Neuron (in vitro differentiated cells): Measurements from ENCODE around the gene PDPK1.
"Not testable (repeated sequence)": the region's sequence is repeated elsewhere in the genome, so short reads cannot be mapped to it uniquely, and the experiment has no call there.

ENCODE experiments used
- H2AFZ ChIP-seq: one replicate; pipeline ENCODE4 v1.6.1; 2013; ENCODE audit warnings: low read depth, mild to moderate bottlenecking, inconsistent platforms, low read length, moderate library complexity
- H3K27me3 ChIP-seq: one replicate; pipeline ENCODE4 v1.6.1; 2013; ENCODE audit warnings: low read length; ENCODE audit not compliant: insufficient read depth
- H3K36me3 ChIP-seq: one replicate; pipeline ENCODE4 v1.6.1; 2013; ENCODE audit warnings: low read length; ENCODE audit not compliant: insufficient read depth
- H3K4me1 ChIP-seq: one replicate; pipeline ENCODE4 v1.6.1; 2013; ENCODE audit warnings: low read length; ENCODE audit not compliant: insufficient read depth
- H3K4me3 ChIP-seq: 2 replicates; pipeline ENCODE4 v1.5.1; 2013; ENCODE audit warnings: mild to moderate bottlenecking, low read length, moderate library complexity
- H3K9me3 ChIP-seq: one replicate; pipeline ENCODE4 v1.6.1; 2013; ENCODE audit warnings: low read length

Gene PDPK1

DNA sequence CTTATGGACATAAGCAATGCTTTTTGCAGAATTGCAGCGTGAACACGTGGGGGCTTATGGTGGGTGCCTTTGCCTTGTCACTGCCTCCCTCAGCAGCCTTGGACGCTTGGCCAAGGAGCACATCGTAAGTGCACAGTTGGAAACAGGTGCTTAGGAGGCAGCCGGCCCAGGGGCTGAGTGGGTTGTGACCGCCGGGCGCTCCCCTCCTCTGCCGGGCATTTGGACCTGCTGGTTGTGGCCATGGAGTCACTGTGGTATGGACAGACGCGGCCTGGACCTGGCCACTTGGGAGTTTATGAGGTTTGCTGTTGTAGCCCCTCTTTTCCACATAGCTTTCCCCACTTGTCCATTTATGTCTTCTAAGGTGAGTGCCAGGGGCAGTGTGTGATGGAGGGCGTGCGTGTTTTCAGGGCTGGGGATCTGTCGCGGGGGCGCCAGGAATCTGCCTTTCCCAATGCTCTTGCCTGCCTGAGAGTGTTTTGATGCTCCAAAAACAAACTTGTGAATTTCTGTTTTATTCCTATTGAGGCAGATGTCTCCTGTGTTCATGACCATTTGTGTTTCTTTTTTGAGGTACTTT lies 49.2 kb downstream of the PDPK1 start:
- Histone ChIP-seq H2AFZ (no peak overlapping the region), H3K9me3 (no peaks in the 10 kb centered on the region), H3K36me3 (peaks cover 32% of the 10 kb centered on the region), H3K4me3 (no peak overlapping the region), H3K4me1 (no peaks in the 10 kb centered on the region), H3K27me3 (no peaks in the 10 kb centered on the region)

DNA sequence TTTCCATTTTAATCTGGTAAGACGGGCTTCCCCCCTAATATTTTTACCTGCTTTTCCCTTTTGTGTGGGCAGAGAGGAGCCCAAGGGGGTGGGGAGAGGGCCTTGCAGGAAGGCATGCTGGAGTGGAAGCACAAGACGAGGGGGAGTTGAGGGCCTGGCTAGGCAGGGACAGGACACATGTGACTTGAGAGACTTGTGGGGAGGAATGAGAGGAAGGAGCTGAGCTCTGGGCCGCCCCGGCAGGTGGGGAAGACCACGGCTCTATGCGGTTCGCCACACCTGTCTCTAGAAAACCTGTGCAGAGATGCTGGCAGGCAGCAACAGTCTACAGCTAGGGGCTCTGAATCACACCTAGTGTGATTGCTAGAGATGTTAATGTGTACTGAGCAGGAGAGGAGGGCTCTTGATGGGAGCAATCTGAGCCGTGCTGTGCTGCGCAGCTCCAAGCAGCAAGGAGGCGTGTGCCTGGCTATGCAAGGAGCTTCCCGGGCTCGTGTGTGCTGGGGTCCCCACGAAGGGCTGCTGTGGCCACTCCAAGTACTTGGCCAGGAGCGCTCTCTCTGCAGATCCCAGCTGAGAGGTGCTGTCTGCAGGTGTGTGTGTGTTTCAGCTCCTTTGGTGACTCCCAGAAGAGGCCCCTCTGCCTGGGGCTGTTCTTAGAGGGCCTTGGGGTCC lies 50.2 kb downstream of the PDPK1 start:
- no peak overlapping the region for H3K4me3 ChIP-seq
- H3K27me3 ChIP-seq: no peaks in the 10 kb centered on the region
- H3K36me3 ChIP-seq: peaks cover 34% of the 10 kb centered on the region
- H2AFZ ChIP-seq: no peak overlapping the region
- H3K4me1 ChIP-seq: peaks cover 3% of the 10 kb centered on the region
- H3K9me3 ChIP-seq: no peaks in the 10 kb centered on the region

DNA sequence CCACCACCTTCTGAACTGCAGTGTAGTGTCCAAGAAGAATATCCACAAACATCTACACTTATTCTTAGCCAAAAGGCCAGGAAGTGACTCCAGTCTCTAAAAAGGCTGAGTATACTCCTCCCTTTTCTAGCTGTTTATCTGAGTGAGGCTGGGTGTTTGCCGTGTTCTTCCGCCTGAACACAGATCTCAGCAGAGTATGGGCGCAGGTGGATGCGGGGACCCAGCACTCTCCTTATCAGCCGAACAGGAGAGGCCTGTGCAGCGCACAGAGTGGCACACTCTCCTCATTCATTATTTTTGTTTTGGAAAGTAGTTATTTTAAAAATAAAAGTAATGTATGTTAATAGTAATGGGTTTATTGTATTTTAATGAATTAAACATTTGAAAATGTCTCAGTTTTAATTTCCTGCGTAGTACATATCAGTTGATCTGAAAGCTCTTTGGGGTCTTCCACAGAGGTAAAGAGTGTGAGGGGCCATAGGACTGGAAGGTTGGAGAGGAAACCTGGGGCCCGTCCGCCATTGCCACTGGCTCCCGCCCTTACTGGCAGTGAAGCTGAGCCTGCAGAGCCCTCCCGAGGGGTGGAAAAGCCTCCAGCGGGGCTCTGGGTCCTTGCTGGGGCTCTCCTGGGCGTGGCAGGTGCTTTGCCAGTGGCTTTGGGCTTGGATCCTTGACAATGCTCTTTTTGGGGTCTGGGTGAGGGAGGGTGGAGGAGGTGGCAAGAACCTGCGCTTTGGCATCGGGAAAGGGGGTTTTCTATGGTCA lies 53.8 kb downstream of the PDPK1 start:
- Histone ChIP-seq H2AFZ (no peak overlapping the region), H3K4me3 (no peak overlapping the region), H3K27me3 (no peaks in the 10 kb centered on the region), H3K4me1 (peaks cover 17% of the 10 kb centered on the region), H3K9me3 (no peaks in the 10 kb centered on the region), H3K36me3 (peaks cover 29% of the 10 kb centered on the region)

DNA sequence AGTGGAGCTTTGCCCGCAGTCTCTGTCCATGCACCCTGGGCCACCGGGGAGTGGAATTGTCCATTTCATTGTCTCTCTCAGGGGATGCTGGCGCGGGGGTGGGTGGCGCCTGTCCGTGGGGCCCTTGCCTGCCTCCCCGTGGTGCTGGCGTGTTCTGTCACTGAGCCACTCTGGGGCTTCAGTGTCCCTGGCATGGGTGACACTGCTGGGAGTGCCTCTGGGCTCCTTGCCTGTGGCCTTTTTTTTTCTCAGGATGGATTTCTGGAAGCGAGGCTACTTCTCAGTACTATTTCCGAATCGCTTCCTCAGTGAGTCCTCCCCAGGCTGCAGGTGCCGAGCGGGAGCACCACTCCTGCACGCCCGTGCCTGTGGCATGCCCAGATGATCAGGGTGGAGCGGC lies 55.0 kb downstream of the PDPK1 start:
- no peak overlapping the region for H3K4me3 ChIP-seq
- H3K9me3 ChIP-seq: no peaks in the 10 kb centered on the region
- peaks cover 28% of the 10 kb centered on the region for H3K4me1 ChIP-seq
- H2AFZ ChIP-seq: no peak overlapping the region
- H3K36me3 ChIP-seq: peaks cover 20% of the 10 kb centered on the region
- no peaks in the 10 kb centered on the region for H3K27me3 ChIP-seq

DNA sequence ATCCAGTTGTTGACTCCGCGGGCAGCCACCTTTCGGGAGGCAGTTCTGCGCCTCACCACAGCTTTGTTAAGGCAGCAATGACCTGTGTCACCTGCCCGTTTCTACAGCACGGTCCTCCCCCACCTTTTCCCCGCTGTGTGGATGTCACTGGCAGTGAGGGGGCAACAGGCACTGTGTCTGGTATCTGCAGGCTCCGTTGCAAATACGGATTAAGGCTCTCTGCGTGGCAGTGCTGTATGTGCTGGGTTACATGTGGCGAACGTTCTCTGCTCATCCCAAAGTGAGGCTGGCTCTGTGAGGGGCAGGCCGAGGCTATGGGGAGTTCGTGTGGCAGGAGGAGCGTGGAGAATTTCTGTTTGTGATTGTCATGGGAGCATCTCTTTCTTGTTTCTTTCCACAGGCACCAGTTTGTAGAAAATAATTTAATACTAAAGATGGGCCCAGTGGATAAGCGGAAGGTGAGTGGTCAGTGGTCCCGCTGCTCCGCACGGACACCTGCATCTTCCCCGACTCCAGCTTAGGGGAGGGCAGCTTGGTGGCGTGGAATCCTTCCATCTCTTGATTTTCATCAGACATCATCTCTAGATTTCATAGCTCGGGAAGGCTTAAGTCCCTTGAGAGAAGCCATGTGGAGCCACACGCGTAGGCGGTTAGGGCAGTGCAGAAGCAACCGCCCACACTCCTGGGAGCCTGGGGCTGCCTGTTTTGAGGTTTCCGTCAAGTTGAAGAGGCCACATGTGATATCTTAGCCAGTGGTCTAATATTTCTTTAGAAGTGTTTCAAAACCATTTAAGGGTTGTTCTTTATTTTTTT lies 57.8 kb downstream of the PDPK1 start:
- no peak overlapping the region for H2AFZ ChIP-seq
- no peaks in the 10 kb centered on the region for H3K27me3 ChIP-seq
- no peaks in the 10 kb centered on the region for H3K9me3 ChIP-seq
- peaks cover 18% of the 10 kb centered on the region for H3K36me3 ChIP-seq
- H3K4me1 ChIP-seq: peaks cover 35% of the 10 kb centered on the region
- H3K4me3 ChIP-seq: no peak overlapping the region

DNA sequence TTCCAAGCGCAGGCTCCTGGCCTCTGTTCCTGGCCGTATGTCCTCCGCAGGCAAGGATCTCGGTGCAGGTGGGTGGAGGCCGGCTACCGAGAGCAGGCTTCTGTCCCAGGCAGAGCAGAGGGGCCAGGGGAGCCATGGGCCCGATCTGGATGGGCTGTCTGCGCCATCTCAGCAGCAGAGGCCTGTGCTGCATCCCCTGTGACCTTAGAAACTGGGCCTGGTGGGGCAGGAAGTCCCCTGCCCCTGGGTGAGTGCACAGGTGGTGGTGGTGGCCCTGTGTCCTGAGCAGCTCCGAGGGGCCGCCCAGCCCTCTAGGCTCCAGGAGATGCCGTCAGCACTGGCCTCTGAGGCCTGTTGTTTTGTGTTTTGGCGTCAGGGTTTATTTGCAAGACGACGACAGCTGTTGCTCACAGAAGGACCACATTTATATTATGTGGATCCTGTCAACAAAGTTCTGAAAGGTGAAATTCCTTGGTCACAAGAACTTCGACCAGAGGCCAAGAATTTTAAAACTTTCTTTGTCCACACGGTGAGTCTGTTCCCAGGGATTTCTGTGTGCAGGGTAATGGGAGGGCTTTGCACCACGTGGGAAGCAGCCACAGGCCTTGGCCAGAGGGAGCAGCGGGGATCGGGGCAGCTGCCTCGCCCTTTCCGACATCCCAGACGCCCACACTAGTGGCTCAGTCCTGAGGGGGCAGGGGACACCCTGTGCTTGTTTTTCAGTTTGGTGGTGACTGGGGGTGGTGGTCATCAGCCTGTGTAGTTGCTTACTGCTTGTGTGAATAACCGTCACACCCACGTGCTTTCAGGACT lies 59.1 kb downstream of the PDPK1 start:
- Histone ChIP-seq H3K27me3 (no peaks in the 10 kb centered on the region), H3K4me1 (peaks cover 35% of the 10 kb centered on the region), H3K4me3 (no peak overlapping the region), H3K9me3 (no peaks in the 10 kb centered on the region), H2AFZ (no peak overlapping the region), H3K36me3 (peaks cover 18% of the 10 kb centered on the region)

DNA sequence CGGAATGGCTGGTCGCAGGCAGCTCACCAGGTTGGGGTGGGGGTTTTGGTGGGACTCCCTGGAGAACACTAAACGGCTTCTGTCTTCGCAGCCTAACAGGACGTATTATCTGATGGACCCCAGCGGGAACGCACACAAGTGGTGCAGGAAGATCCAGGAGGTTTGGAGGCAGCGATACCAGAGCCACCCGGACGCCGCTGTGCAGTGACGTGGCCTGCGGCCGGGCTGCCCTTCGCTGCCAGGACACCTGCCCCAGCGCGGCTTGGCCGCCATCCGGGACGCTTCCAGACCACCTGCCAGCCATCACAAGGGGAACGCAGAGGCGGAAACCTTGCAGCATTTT lies 59.7 kb downstream of the PDPK1 start:
- H2AFZ ChIP-seq: no peak overlapping the region

DNA sequence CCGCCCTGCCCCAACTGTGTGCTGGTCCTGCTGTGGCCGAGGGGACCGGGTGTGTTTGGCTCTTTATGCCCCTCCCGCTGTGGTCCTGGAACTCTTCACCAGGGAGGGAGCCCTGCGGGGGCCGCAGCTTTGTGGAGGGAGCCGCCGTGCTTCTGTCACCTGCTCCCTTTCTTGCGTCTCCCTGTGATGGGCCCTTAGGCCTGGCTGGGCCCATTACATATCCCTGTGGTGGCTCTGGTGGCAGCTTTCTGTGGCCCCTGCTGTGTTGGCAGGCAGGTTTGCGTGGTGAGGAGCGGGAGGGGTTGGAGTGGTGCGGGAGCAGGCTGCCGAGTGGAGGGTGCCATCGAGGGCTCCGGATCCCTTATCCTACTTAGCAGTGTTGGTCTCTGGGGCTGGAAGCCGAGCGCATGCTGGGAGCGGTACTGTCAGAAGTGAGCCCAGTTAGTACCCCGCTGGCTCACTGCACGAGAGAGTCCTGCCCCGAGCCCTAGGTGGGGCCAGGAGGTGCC lies 60.4 kb downstream of the PDPK1 start:
- Histone ChIP-seq H3K9me3 (no peaks in the 10 kb centered on the region), H3K36me3 (peaks cover 16% of the 10 kb centered on the region), H3K27me3 (no peaks in the 10 kb centered on the region), H3K4me3 (no peak overlapping the region), H2AFZ (no peak overlapping the region), H3K4me1 (peaks cover 30% of the 10 kb centered on the region)

More for the DNA sequence above, 59.7 kb downstream of the PDPK1 start:
- Histone ChIP-seq H3K4me1 (peaks cover 35% of the 10 kb centered on the region), H3K9me3 (no peaks in the 10 kb centered on the region), H3K36me3 (peaks cover 16% of the 10 kb centered on the region), H3K4me3 (no peak overlapping the region), H3K27me3 (no peaks in the 10 kb centered on the region)

DNA sequence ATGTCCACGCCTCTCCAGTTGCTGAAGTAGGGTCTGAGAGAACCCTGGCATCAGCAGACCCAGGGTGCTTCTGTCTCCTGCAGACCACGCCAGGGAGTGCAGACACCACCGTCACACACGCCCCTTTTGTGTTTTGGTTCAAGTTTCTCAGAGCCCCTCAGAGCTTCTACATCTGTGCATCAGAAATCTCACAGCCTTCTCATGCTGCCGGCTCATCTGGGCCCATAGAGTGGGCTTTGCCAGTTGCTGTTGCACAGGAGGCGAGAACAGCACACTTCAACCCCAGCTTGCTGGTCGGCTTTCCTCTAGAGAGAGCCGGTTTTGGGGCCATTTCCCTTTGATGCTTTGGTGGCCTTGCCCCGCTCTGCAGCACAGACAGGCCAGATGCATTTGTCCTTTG lies 60.9 kb downstream of the PDPK1 start:
- H3K36me3 ChIP-seq: peaks cover 16% of the 10 kb centered on the region
- no peak overlapping the region for H2AFZ ChIP-seq
- H3K4me1 ChIP-seq: peaks cover 27% of the 10 kb centered on the region
- no peaks in the 10 kb centered on the region for H3K9me3 ChIP-seq
- H3K27me3 ChIP-seq: no peaks in the 10 kb centered on the region
- no peak overlapping the region for H3K4me3 ChIP-seq

DNA sequence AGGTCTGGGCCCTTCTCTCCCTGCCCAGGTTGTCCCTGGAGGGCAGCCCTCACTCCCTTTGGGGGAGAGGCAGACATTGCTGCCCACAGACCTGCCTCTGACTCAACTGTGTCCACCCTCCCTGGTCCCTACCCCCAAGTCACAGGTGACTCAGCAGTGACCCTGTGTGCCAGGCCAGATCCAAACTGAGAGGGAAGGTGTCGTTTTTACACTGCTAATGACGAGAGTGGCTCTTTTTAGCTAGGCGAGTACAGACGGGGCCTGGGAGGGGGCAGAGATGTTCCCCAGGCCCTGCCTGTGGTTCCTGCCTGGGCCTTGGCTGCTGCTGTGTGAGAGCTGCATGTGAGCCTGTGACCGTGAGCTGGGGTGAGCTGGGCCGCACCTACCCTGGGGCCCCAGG lies 61.3 kb downstream of the PDPK1 start:
- not testable (repeated sequence) for H3K9me3 ChIP-seq, H2AFZ ChIP-seq, H3K4me3 ChIP-seq, H3K27me3 ChIP-seq
- peaks cover 16% of the 10 kb centered on the region for H3K36me3 ChIP-seq
- peaks cover 24% of the 10 kb centered on the region for H3K4me1 ChIP-seq

DNA sequence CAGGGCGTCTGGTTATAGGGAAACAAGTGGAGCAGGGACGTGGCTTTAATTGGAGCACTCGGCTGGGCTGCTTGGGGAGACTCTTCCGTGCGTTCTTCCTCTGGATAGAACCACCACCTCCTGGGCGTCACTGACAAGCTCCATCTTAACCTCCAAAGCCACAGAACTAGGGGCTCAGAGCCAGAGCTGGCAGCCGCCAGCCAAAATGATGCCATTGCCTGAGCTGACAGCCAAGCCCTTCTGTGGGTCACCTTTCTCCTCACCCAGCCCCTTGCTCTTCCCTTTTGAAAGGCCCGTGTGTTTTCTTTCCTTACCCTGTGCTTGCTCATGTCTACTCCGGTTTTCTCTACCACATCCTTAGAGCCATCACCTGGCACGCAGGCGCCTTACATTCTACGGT lies 62.0 kb downstream of the PDPK1 start:
- H3K4me3 ChIP-seq, H3K27me3 ChIP-seq, H3K9me3 ChIP-seq, H2AFZ ChIP-seq: not testable (repeated sequence)
- Histone ChIP-seq H3K36me3 (peaks cover 16% of the 10 kb centered on the region), H3K4me1 (peaks cover 26% of the 10 kb centered on the region)

DNA sequence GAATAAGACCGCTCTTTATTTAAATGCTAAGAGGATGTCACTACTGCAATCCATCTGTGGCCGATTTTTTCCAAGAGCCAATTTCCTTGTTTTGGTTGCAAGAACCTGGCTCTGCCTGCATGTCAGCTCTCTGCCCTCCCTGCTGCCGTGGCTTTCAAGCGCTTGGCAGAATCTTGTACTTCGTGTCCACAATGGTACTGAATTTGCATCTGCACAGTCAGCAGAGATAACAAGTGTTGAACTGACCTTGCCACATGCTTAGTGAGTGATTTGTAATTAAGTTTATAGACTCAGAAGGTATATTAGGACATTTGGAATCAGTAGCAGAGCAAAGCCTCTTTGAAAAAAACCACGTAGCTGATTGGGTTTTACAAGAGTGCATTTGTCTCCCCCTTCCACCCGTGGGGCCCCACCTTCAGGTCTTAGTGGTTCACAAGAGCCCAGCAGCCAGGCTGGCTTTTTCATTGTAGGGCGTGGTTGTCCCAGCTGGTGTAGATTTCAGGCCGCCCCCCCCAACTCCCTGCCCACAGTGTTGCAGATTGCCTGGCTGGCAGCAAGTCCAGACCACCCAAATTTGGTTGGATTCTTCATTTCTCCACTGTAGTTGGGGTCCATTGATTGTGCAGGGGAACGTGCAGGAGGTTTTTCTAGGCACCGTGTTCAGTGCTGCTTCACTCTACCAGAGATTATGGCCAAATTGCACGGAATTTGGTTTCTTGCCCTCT lies 63.6 kb downstream of the PDPK1 start:
- not testable (repeated sequence) for H3K4me3 ChIP-seq, H2AFZ ChIP-seq, H3K9me3 ChIP-seq, H3K27me3 ChIP-seq
- Histone ChIP-seq H3K36me3 (peaks cover 16% of the 10 kb centered on the region), H3K4me1 (peaks cover 25% of the 10 kb centered on the region)
